Loucy (cell line): ENCODE results near the gene CPA4.
"Not testable (repeated sequence)": the region's sequence is repeated elsewhere in the genome, so short reads cannot be mapped to it uniquely, and the experiment has no call there.

Experiments
- EZH2phosphoT487 ChIP-seq: fragments of 200-600 bp; IDR thresholded peaks from 2 replicates; pipeline ENCODE4 v1.6.1; 2018; ENCODE audit warnings: antibody characterized with exemption, mild to moderate bottlenecking, moderate library complexity, borderline replicate concordance
- TF ChIP-seq, protein P1 (sequence below): fragments of 200-600 bp; sonication (generic); conservative IDR thresholded peaks from 2 replicates; pipeline ENCODE4 v1.5.1; 2014; ENCODE audit warnings: mild to moderate bottlenecking, antibody characterized with exemption, low read length

DNA sequence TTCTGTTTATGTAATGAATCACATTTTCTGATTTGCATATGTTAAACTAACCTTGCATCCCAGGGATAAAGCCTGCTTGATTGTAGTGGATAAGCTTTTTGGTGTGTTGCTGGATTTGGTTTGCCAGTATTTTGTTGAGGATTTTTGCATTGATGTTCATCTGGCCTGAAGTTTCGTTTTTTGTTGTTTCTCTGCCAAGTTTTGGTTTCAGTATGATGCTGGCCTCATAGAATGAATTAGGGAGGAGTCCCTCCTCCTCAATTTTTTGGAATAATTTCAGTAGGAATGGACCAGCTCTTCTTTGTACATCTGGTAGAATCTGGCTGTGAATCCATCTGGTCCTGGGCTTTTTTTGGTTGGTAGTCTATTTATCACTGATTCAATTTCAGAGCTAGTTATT lies 49.5 kb upstream of the CPA4 start:
- TF ChIP-seq, protein P1, sequence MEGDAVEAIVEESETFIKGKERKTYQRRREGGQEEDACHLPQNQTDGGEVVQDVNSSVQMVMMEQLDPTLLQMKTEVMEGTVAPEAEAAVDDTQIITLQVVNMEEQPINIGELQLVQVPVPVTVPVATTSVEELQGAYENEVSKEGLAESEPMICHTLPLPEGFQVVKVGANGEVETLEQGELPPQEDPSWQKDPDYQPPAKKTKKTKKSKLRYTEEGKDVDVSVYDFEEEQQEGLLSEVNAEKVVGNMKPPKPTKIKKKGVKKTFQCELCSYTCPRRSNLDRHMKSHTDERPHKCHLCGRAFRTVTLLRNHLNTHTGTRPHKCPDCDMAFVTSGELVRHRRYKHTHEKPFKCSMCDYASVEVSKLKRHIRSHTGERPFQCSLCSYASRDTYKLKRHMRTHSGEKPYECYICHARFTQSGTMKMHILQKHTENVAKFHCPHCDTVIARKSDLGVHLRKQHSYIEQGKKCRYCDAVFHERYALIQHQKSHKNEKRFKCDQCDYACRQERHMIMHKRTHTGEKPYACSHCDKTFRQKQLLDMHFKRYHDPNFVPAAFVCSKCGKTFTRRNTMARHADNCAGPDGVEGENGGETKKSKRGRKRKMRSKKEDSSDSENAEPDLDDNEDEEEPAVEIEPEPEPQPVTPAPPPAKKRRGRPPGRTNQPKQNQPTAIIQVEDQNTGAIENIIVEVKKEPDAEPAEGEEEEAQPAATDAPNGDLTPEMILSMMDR = not testable (repeated sequence)
- TF ChIP-seq EZH2phosphoT487 = not testable (repeated sequence)
